ENCODE data around the gene MFAP3.

DNA sequence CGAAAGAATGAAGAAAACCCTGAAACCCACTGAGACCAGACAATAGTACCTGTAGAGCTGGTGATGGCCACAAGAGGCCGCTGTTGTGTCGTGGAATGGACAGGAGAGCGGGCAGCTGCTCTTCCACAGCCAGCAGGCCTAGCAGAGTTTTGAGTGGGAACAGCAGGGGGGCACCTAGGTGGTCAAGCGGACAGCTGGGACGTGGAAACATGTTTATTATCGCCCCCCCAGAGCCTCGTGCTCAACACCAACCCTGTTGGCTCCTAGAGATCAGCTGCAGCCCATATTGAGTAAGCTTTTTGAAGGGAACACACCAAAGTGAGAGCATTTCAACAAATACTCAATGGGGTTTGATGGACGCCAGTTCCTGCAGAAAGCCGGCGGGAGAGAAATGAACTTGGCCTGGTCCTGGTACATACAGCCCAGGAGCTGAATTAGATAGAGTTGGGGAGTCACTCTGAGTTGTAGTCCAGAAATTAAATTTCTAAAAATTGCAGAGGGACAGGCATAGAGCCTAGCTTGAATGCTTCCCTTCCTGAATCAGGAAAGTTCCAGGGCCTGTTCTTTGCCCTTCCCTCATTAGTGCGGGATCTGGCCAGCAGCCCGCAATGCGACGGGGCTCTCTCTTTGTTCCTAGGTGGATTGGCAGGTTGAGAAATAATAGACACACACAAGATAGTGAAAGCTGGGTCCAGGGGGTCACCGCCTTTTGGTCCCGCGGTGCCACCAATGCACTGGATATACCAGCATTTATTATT is 33.8 kb downstream of the MFAP3 start:
- no peak for TF ChIP-seq POLR2A (IDR thresholded peaks at IDR 0.05)
- TF ChIP-seq, protein P1, sequence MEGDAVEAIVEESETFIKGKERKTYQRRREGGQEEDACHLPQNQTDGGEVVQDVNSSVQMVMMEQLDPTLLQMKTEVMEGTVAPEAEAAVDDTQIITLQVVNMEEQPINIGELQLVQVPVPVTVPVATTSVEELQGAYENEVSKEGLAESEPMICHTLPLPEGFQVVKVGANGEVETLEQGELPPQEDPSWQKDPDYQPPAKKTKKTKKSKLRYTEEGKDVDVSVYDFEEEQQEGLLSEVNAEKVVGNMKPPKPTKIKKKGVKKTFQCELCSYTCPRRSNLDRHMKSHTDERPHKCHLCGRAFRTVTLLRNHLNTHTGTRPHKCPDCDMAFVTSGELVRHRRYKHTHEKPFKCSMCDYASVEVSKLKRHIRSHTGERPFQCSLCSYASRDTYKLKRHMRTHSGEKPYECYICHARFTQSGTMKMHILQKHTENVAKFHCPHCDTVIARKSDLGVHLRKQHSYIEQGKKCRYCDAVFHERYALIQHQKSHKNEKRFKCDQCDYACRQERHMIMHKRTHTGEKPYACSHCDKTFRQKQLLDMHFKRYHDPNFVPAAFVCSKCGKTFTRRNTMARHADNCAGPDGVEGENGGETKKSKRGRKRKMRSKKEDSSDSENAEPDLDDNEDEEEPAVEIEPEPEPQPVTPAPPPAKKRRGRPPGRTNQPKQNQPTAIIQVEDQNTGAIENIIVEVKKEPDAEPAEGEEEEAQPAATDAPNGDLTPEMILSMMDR (IDR thresholded peaks at IDR 0.05): peak in 1 of 3 donors; percentile 61

All from lower leg skin (tissue), 3 donors.